ENCODE results near the gene PTPRD. TPM values are rescaled to one million over a fixed set of nuclear protein-coding genes. Genes with fewer than 3 reads are reported as not detected.

PTPRD gene
- total RNA-seq, 1 donor from 2014 or later: 532 TPM

DNA sequence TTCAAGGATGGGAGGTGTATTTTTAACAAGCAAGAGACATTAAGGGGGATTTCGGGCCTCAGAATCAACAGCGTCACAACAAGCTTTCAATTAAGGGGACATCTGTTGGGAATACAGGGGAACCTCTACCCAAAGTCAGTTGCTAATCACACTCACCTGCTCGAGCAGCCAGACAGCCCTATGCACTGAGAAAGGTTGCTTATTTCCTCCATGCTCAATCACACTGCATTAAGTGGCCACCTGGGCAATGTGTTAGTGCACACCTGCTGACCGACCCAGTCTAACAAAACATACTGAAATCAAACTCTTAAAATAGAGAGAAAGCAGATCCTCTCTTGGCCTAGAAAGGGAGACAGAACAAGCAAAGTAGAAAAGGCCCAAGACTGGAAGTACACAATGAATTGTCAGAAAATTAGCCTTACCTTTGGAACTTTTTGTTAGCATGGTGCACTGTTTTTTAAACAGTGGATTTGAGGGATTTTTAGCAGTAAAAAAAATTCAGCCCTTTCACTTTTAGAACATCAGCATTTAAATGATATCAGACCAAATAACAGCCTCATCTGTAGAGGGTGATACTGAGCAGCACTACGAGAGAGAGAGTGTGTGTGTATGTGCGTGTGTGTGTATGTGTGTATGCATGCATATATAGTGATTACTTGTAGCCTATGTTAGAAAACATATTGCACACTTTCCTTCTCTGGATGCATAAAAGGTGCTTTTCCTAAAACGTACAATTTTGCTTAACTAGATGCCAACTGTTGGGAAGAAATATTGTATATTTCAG is 1694.7 kb downstream of the PTPRD start:
- Mint-ChIP-seq H3K4me3 (ENCODE audit: unreplicated experiment) (no peak overlapping the region), H3K36me3 (ENCODE audit: unreplicated experiment) (no peaks in the 10 kb centered on the region), H3K27me3 (ENCODE audit: unreplicated experiment) (peaks cover 3% of the 10 kb centered on the region), H3K4me1 (ENCODE audit: low read depth, unreplicated experiment) (no peaks in the 10 kb centered on the region), H3K27ac (ENCODE audit: unreplicated experiment) (no peak overlapping the region), H3K9me3 (ENCODE audit: unreplicated experiment) (no peaks in the 10 kb centered on the region)
- no peak for DNase-seq
- TF ChIP-seq, protein P1, sequence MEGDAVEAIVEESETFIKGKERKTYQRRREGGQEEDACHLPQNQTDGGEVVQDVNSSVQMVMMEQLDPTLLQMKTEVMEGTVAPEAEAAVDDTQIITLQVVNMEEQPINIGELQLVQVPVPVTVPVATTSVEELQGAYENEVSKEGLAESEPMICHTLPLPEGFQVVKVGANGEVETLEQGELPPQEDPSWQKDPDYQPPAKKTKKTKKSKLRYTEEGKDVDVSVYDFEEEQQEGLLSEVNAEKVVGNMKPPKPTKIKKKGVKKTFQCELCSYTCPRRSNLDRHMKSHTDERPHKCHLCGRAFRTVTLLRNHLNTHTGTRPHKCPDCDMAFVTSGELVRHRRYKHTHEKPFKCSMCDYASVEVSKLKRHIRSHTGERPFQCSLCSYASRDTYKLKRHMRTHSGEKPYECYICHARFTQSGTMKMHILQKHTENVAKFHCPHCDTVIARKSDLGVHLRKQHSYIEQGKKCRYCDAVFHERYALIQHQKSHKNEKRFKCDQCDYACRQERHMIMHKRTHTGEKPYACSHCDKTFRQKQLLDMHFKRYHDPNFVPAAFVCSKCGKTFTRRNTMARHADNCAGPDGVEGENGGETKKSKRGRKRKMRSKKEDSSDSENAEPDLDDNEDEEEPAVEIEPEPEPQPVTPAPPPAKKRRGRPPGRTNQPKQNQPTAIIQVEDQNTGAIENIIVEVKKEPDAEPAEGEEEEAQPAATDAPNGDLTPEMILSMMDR (IDR thresholded peaks at IDR 0.05; ENCODE audit: partially characterized antibody, unreplicated experiment): no peak

DNA sequence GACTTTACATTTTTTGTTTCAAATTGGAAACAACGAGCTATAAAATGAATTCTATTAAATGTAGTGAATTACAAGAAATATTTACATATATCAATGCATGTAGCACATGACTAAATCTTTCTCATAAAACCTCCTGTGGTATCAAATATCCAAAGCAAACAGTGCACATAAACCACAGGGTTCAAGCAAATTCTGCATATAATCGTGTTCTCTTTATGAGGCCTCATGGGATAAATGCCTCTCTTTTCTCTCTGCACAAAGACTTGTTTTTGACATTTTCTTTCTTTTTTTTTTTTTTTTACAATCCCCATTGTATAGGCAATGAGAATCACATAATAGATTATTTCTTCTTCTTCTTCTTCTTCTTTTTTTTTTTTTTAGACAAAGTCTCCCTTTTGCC is 1696.0 kb downstream of the PTPRD start:
- H3K4me1 Mint-ChIP-seq (ENCODE audit: low read depth, unreplicated experiment): no peaks in the 10 kb centered on the region

DNA sequence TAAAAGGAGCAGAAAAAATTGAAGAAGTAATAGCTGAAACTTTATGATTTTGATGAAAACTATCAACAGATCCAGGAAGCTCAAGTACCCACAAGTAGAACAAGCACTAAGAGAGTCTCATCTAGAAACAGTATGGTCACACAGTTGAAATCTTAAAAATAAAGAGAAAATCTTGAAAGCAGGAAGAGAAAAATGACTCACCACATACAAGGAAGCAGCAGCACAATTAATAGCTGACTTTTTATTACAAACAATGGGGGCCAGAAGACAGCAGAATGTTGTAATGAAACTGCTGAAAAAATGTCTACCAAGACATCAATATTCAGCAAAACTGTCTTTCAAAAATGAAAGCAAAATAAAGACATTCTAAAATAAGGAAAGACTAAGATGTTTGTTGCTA is 1704.9 kb downstream of the PTPRD start:
- Mint-ChIP-seq H3K27ac (ENCODE audit: unreplicated experiment) (no peak overlapping the region), H3K36me3 (ENCODE audit: unreplicated experiment) (no peaks in the 10 kb centered on the region), H3K4me1 (ENCODE audit: low read depth, unreplicated experiment) (no peaks in the 10 kb centered on the region), H3K27me3 (ENCODE audit: unreplicated experiment) (no peaks in the 10 kb centered on the region), H3K4me3 (ENCODE audit: unreplicated experiment) (no peak overlapping the region), H3K9me3 (ENCODE audit: unreplicated experiment) (no peaks in the 10 kb centered on the region)
- no peak for DNase-seq
- TF ChIP-seq, protein P1 (IDR thresholded peaks at IDR 0.05; ENCODE audit: partially characterized antibody, unreplicated experiment): no peak

More for the DNA sequence above, 1696.0 kb downstream of the PTPRD start:
- Mint-ChIP-seq H3K36me3 (ENCODE audit: unreplicated experiment) (no peaks in the 10 kb centered on the region), H3K27me3 (ENCODE audit: unreplicated experiment) (no peaks in the 10 kb centered on the region), H3K9me3 (ENCODE audit: unreplicated experiment) (no peaks in the 10 kb centered on the region), H3K27ac (ENCODE audit: unreplicated experiment) (no peak overlapping the region), H3K4me3 (ENCODE audit: unreplicated experiment) (no peak overlapping the region)
- DNase-seq: no peak
- TF ChIP-seq, protein P1 (IDR thresholded peaks at IDR 0.05; ENCODE audit: partially characterized antibody, unreplicated experiment): no peak

DNA sequence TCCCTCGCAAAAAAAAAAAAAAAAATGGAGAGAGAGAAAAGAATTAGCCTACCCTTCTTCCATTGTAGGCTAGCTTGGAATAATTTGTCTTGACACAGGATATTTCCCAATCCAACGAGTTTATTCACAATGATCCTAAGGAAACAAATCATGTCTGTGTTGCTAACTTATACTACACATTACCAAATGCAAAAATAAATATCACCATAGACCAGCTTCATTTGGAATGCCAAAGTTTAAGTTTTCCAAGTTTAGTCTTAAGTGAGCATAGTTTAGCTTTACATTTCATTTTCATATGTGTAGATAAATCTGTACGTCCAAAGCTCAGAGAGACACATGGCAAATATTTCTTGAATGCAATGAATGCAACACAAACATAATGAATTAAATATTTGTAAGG is 1707.1 kb downstream of the PTPRD start:
- DNase-seq: no peak
- H3K9me3 Mint-ChIP-seq (ENCODE audit: unreplicated experiment): no peaks in the 10 kb centered on the region
- TF ChIP-seq, protein P1 (IDR thresholded peaks at IDR 0.05; ENCODE audit: partially characterized antibody, unreplicated experiment): no peak

DNA sequence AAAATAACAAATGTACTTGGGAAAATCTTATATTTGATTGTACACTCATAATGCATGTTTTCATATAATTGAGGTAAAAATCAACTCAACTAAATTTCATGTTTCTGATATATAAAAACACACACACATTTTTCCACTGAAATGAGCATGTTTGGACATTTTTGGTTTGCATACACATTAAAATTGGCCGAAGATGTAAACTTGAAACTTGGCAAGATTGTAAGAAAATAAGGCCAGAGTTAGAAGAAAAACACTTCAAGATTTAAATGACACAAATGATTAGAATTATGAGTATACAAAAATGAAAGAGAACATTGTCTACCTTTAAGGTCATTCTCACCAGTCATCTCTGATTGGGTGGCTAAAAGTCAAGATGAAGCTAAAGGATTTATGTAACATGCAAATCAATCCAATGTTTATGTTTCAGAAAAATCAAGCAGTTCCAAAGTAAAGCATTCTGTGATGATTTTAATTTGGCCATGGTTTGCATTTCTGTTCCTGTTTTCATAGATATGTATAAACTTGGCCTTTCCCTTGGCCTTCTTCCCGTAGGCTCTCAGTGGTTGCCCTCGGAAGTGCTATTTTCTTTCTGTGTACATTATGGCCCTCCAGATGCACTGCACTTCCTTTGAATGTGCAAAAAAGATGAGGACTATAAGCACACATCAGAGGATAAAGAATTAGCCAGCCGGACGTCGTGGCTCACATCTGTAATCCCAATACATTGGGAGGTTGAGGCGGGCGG is 1707.9 kb downstream of the PTPRD start:
- no peaks in the 10 kb centered on the region for H3K36me3 Mint-ChIP-seq (ENCODE audit: unreplicated experiment)
- TF ChIP-seq, protein P1 (IDR thresholded peaks at IDR 0.05; ENCODE audit: partially characterized antibody, unreplicated experiment): no peak
- no peak for DNase-seq

More for the DNA sequence above, 1707.1 kb downstream of the PTPRD start:
- no peak overlapping the region for H3K27ac Mint-ChIP-seq (ENCODE audit: unreplicated experiment)
- no peak overlapping the region for H3K4me3 Mint-ChIP-seq (ENCODE audit: unreplicated experiment)
- no peaks in the 10 kb centered on the region for H3K27me3 Mint-ChIP-seq (ENCODE audit: unreplicated experiment)
- no peaks in the 10 kb centered on the region for H3K36me3 Mint-ChIP-seq (ENCODE audit: unreplicated experiment)
- no peaks in the 10 kb centered on the region for H3K4me1 Mint-ChIP-seq (ENCODE audit: low read depth, unreplicated experiment)

More for the DNA sequence above, 1707.9 kb downstream of the PTPRD start:
- H3K4me1 Mint-ChIP-seq (ENCODE audit: low read depth, unreplicated experiment): no peaks in the 10 kb centered on the region
- no peaks in the 10 kb centered on the region for H3K9me3 Mint-ChIP-seq (ENCODE audit: unreplicated experiment)
- no peaks in the 10 kb centered on the region for H3K27me3 Mint-ChIP-seq (ENCODE audit: unreplicated experiment)
- H3K4me3 Mint-ChIP-seq (ENCODE audit: unreplicated experiment): no peak overlapping the region
- no peak overlapping the region for H3K27ac Mint-ChIP-seq (ENCODE audit: unreplicated experiment)
